Mucosa of stomach (tissue), 1 donor: ENCODE results near the gene HSPA8.
"Not testable (repeated sequence)": the region's sequence is repeated elsewhere in the genome, so short reads cannot be mapped to it uniquely, and the experiment has no call there.

Experiments
- H3K27me3 ChIP-seq: one replicate; pipeline ENCODE4 v1.7.0; 2013; ENCODE audit warnings: mild to moderate bottlenecking, low read length; ENCODE audit not compliant: control insufficient read depth, insufficient read depth
- H3K36me3 ChIP-seq: one replicate; pipeline ENCODE4 v1.7.0; 2013; ENCODE audit warnings: low read length; ENCODE audit not compliant: control insufficient read depth, insufficient read depth
- H3K4me1 ChIP-seq: one replicate; pipeline ENCODE4 v1.7.0; 2013; ENCODE audit warnings: mild to moderate bottlenecking, low read length; ENCODE audit not compliant: control insufficient read depth, insufficient read depth
- H3K4me3 ChIP-seq: one replicate; pipeline ENCODE4 v1.7.0; 2013; ENCODE audit warnings: low read length
- H3K9ac ChIP-seq: one replicate; pipeline ENCODE4 v1.7.0; 2013; ENCODE audit warnings: mild to moderate bottlenecking, low read length, moderate library complexity
- H3K9me3 ChIP-seq: one replicate; pipeline ENCODE4 v1.7.0; 2013; ENCODE audit warnings: mild to moderate bottlenecking, low read length, moderate library complexity; ENCODE audit not compliant: control insufficient read depth
- donor health status: Pancreatic carcinoma.

The HSPA8 gene

DNA sequence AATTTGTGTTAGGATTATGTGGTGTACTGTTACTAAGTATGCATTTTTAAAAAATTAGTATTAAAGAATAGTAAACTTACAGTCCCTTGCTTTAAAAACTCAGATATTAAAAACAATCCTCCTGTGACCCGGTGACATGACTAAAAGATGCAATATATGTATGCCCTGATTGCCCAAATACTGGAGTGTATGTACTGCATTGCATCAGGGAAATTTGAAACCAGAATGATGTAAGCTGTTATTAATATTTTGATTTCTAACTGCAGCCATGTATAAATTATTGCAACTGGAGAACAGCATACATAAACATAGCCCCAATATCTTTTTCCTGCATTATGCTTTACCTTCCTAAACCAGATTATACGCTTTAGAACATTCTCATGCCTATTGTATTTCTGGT, 3.7 kb upstream of the HSPA8 start:
- H3K4me3 ChIP-seq = no peak overlapping the region
- H3K27me3 ChIP-seq = no peaks in the 10 kb centered on the region
- no peak overlapping the region for H3K9ac ChIP-seq
- H3K36me3 ChIP-seq = no peaks in the 10 kb centered on the region
- H3K9me3 ChIP-seq = no peaks in the 10 kb centered on the region
- H3K4me1 ChIP-seq = peaks cover 10% of the 10 kb centered on the region

DNA sequence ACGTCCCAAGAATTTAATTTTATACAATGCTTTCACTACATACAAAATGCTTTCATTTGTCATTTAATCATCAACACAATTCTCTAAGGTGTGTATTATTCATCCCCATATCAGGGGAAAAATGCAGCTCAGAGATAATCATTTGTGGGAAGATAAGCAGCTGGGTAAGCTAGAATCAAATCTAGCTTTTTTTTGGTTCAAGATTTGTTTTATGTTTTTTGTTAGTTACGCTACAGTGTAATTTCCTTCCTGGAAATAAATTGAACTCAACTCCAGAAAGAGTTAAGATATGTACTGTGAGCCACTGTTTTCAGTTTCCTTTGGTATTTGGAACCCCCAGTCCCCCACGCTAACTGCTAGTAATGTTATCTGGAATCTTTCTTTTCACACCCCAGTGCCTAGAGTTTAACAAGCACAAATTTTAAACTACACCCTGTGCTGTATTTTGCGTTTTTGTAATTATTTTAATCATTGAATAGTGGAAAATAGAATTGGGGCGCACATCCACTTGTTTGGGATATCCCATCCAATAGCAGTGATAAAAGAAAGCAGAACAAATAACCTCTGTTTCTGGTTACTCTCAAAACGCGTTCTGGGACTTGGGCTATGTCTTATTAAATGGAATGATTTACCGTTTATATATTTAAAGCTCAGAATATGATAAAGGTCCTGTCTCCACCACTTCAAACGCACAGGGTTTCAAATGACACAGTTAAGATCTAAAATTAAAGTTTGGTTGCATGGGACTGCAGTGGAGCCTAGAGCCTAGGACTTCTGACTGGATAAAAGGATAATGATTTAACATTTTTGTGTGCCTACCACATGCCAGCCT, 2.1 kb upstream of the HSPA8 start:
- peak overlapping the region; percentile 52 for H3K4me3 ChIP-seq
- H3K4me1 ChIP-seq = peaks cover 11% of the 10 kb centered on the region
- H3K9me3 ChIP-seq = no peaks in the 10 kb centered on the region
- peaks cover 1% of the 10 kb centered on the region for H3K36me3 ChIP-seq
- H3K27me3 ChIP-seq = no peaks in the 10 kb centered on the region
- peak overlapping the region; percentile 99 for H3K9ac ChIP-seq

DNA sequence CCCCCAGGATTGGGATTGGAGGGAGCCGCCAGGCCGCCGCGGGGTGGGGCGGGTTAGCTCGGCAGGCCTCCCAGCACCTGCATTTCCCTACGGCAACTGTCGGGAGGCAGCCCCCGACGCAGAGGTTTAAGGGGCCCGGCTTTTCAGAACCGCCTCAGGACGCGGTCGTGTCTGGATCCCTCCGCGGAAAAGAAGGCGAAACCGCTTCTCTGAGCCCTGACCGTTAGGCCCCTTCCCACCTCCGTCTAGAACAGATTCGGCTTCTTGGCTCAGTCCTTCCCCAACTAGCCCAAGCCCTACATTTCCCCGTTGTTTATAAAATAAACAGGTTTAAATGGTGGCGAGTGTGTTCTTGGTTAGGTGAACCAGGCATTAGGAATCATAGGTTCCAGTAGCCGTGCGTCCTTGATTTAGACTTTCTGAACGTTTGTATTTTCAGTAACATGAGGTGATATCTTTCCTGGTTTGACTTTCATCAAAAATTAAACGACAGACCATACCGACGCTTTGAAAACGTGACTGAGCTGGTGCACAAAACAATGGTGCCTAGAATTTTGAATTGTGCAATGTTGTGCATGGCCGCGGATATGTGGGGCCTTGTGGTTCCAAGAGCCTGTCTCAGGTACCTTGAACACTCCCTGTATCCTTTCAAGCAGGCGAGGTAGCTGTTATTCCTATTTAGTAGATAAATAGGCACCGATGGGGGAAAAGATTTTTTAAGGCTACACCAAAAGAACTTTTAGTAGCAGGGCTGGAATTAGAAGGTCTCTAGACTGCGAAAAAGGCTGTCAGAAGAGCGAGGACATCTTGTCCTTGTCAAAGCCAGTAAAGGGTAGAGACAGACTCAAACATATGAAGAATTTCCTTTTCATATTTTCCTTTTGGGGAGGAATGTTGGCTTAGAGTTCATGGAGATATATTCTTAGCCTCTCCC, 1.2 kb upstream of the HSPA8 start:
- Histone ChIP-seq H3K4me1 (peaks cover 18% of the 10 kb centered on the region), H3K27me3 (no peaks in the 10 kb centered on the region), H3K36me3 (peaks cover 10% of the 10 kb centered on the region), H3K9ac (peak overlapping the region; percentile 99), H3K4me3 (peak overlapping the region; percentile 52), H3K9me3 (no peaks in the 10 kb centered on the region)

DNA sequence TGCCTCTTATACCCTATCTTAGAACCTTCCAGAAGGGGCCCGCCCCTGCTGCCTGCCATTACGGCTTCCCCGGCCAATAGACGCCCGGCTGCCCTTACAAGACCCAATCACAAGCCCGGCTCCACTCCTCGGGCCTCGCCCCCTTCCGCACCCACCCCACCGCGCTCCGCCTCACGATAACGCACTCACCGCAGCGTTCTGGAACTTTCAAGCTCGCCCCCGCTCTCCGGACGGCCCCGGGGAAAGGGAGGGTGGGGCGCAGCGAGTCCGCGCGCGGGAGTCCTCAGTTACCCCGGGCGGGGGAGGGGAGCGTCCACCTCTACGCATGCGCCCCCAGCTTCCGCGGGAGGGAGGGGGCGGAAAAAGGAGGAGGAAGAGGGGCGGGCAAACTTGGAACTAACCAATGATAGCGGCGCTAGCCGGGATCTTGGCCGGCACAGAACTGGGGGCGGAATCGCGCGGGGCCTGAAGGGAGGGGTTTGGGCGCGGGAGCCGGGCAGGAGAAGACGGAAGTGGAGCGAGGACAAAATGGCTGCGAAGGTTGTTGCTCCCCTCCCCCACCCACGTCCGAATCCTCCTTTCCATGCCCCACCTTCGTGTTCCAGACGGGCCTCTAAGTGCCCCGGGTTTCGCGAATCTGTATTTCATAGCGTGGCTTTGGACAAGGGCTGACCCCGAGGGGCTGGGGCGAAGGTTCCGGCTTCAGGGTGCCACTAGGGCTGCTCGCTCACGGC, 389 bp upstream of the HSPA8 start:
- peak overlapping the region; percentile 52 for H3K4me3 ChIP-seq
- H3K4me1 ChIP-seq = peaks cover 18% of the 10 kb centered on the region
- H3K27me3 ChIP-seq = no peaks in the 10 kb centered on the region
- H3K36me3 ChIP-seq = peaks cover 10% of the 10 kb centered on the region
- H3K9me3 ChIP-seq = no peaks in the 10 kb centered on the region
- peak overlapping the region; percentile 99 for H3K9ac ChIP-seq

DNA sequence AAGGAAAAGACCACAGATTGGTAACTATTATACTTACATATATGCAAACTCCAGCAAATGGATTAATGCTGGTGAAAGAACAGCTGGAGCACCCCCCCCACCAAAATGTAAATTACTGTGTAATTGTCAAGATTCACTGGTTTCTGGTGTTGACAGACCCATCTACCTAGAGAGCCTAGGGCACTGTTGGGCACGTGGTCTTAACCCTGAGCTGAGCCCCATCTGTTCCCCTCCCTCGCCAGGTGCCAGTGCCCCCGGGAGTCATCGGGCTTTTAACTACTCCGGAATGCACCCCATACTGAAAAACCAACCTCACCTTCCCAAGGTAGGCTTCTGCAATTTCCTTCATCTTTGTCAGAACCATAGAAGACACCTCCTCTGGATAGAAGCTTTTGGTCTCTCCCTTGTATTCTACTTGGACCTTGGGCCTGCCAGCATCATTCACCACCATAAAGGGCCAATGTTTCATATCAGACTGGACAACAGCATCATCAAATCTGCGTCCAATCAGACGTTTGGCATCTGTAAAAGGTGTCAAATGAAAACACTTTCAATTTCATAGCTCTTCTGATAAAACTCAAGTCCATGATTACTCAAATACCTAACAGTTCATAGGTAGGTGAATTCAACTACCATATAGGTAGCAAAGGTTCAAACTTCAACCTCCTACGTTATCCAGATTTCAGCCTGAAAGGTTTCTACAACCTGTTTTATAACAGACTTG, 1.5 kb downstream of the HSPA8 start:
- H3K9ac ChIP-seq = peak overlapping the region; percentile 71
- peaks cover 18% of the 10 kb centered on the region for H3K4me1 ChIP-seq
- no peaks in the 10 kb centered on the region for H3K27me3 ChIP-seq
- H3K9me3 ChIP-seq = no peaks in the 10 kb centered on the region
- peak overlapping the region; percentile 65 for H3K4me3 ChIP-seq
- H3K36me3 ChIP-seq = peaks cover 10% of the 10 kb centered on the region

DNA sequence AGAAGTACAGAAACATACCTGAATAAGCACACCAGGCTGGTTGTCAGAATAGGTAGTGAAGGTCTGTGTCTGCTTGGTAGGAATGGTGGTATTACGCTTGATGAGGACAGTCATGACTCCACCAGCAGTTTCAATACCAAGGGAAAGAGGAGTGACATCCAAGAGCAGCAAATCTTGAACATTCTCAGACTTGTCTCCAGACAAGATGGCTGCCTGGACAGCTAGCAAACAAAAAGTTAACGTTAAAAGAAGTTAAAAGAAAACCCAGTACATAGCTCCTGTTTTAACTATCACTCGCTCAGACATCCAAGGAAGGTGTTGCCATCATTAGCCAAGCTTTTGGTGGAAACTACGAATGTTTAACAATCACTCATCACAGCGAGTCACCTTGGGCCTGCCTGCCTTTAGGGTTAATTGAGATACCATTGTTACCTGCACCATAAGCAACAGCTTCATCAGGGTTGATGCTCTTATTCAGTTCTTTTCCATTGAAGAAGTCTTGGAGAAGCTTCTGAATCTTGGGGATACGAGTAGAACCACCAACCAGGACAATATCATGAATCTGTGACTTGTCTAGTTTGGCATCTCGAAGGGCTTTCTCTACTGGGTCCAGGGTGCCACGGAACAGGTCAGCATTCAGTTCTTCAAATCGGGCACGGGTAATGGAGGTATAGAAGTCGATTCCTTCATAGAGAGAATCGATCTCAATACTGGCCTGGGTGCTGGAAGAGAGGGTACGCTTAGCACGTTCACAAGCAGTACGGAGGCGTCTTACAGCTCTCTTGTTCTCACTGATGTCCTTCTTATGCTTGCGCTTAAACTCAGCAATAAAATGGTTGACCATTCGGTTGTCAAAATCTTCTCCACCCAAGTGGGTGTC, 2.7 kb downstream of the HSPA8 start:
- peak overlapping the region; percentile 2 for H3K9ac ChIP-seq
- H3K4me1 ChIP-seq = peaks cover 18% of the 10 kb centered on the region
- not testable (repeated sequence) for H3K9me3 ChIP-seq, H3K4me3 ChIP-seq, H3K27me3 ChIP-seq
- peaks cover 10% of the 10 kb centered on the region for H3K36me3 ChIP-seq

DNA sequence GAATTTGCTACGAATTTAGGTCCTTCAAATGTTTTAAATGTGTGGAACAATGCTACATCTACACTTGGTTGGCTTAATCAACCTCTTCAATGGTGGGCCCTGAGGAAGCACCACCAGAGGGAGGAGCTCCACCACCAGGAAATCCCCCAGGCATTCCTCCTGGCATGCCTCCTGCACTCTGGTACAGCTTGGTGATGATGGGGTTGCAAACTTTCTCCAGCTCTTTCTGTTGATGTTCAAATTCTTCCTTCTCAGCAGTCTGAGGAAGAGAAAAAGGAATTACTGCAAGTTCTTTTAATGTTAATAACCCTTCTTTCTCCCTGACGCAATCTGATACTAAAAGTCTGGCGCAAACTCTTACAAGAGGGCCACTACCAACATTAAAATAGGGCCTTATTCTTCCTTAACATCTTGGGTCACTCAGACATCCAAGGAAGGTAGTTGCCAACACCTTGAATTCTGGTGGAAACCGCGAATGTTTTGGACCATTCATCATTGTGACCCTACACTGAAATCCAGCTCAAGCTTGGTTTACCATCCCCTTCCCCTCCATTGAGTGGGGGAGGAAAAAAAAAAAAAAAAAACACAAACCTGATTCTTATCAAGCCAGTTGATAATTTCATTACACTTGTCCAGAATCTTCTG, 4.2 kb downstream of the HSPA8 start:
- H3K9ac ChIP-seq = no peak overlapping the region
- peaks cover 8% of the 10 kb centered on the region for H3K4me1 ChIP-seq
- no peaks in the 10 kb centered on the region for H3K27me3 ChIP-seq
- H3K4me3 ChIP-seq = no peak overlapping the region
- peaks cover 10% of the 10 kb centered on the region for H3K36me3 ChIP-seq
- H3K9me3 ChIP-seq = no peaks in the 10 kb centered on the region

DNA sequence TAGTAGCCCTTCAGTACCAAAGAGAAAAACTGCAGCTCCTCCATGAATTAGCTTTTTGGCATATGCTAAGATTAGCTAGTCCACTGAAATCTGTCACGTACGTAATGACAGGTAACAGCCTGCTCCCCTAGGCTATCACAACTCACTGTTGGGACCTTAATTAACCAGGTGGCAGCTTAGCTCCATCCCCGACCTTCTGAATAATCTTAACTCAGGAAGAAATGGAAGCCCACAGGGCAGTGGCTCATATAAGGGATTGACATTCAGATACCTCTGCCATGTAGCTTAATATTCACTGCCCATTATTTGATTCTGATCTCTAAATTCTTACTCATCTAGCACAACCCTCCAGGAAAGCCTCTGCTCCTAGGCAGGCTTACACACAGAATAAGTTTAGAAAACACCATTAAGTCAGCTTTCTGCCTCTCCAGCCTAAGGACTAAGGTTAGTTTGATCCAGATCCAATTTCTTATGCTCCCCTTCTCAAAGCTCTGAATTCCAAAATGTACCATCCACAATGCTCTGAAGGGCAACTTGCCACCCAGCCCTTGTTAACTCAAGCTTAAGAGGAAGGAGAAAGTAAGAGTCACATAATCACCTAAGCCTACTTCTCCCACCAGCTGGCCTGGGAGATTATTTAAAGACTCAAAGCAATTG, 5.0 kb downstream of the HSPA8 start:
- peaks cover 10% of the 10 kb centered on the region for H3K36me3 ChIP-seq

DNA sequence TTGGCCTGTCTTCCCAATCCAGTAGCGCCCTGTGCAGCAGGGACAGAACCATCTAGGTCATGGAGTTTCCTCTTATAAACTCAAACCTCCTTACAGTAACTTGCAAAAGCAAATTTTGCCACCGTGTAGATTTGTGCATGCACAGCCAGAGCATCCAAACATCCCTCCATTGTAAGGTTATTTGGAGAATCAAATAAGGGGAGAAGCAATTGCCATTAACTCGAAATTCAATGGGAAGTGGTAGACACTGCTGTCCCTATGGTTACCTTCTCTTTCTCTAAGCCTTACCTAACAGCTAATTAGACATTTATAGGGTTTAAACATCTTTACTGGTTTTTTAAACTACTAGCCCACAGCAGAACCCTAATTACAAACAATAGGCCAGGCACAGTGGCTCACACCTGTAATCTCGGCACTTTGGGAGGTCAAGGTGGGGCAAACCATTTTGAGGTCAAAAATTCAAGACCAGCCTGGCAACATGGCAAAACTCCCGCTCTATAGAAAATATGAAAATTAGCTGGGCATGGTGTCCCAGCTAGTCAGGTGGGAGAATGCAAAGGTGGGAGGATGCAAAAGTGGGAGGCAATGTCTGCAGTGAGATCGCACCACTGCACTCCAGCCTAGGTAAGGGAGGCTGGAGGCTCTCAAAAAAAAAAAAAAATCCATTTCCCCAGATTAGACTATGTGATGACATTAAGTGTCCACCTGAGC, 6.6 kb downstream of the HSPA8 start:
- Histone ChIP-seq H3K36me3 (peaks cover 10% of the 10 kb centered on the region), H3K9ac (no peak overlapping the region), H3K27me3 (no peaks in the 10 kb centered on the region), H3K9me3 (no peaks in the 10 kb centered on the region), H3K4me1 (peaks cover 8% of the 10 kb centered on the region), H3K4me3 (no peak overlapping the region)

More for the DNA sequence above, 5.0 kb downstream of the HSPA8 start:
- Histone ChIP-seq H3K4me3 (no peak overlapping the region), H3K27me3 (no peaks in the 10 kb centered on the region), H3K9ac (no peak overlapping the region), H3K4me1 (peaks cover 8% of the 10 kb centered on the region), H3K9me3 (no peaks in the 10 kb centered on the region)
